RPMI8226 (cell line): ENCODE data around the gene TMSB10.
"Not testable (repeated sequence)": the region's sequence is repeated elsewhere in the genome, so short reads cannot be mapped to it uniquely, and the experiment has no call there.

ENCODE experiments used
- DNase-seq: peaks from one replicate; pipeline ENCODE4 v3.0.0-alpha.2; 2015

The TMSB10 gene

DNA sequence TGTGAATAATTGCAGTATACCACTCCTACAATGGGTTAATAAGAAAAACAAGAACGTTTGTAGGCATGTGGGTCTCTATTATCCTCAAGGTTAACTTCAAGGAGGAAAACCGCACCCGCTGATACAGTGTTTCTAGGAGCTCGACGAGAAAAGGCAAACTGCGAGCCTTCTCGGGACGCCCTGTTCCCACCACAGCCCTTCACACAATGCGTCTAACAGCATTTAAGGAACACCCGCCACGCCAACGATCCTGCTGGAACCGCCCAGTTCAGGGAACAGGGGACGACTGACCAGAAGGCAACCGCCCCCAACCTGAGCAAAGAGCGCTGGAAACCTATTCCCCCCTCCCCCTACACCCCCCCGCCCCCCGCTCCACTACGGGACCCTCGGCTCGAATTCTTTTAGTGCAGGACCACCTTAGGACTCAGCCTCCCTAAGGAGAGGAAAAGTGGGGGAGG, 710 bp upstream of the TMSB10 start:
- DNase-seq, result peak; percentile 33

DNA sequence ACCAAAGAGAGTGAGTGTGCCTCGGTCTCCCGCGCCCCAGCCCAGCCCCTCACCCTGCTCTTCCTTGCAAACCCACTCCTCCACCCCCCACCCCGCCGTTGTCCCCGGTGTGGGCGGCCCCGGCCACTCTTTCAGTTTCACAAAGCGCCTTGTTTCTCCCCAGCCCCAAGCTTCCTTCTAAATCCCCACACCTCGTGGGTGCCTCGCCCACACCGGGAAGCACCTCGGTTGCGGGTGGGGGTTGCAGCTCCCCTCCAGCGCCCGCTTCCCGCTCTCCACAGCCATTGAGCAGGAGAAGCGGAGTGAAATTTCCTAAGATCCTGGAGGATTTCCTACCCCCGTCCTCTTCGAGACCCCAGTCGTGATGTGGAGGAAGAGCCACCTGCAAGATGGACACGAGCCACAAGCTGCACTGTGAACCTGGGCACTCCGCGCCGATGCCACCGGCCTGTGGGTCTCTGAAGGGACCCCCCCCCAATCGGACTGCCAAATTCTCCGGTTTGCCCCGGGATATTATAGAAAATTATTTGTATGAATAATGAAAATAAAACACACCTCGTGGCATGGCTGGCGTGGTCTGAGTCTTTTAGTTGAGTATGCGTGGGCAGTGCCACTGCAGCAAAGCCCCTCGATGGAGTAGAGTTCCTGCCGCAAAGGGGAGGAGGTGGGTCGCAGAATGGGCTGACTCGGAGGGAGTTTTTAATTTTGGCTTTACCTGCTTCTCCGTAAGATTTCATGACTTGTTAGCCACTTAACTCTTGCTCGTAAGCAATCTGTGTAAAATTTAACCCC, 848 bp downstream of the TMSB10 start:
- DNase-seq, result peak; percentile 48

DNA sequence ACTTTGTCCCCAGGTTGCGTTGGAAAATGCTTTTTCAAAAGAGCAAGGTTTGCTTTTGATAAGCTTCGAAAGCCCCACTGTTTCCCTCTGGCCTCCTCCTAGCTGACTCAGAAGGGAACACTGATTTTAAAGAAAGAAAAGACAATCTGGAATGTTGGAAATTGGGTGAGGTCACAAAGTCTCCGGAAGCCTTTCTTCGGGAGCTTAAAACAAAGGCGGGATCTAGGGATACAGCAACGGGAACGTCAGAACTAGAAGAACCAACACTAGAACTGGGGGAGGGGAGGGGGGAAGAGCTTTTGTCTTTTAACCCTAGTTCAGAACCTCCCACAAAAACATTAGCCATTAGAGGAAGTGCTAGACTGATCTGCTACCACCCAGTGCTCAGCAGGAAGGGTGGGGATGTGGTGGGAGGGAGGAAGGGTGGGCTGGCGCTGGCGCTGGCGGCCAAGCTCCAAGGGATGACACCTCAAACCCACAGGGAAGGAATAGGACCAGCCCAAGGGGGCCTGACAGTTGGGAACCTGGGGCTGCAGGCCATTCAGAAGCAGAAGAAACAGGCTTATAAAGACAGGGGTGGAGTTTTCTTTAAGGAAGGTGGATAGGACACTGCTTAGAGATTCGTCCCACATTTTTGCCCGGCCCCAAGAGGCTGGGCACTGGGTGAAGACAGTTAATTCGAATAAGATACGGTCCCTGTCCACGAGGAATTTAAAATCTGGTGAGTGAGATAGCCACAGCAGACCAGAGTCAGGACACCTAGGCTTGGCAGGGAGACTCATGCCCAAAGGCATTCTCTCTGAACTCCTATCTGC, 1.7 kb downstream of the TMSB10 start:
- DNase-seq, result no peak

DNA sequence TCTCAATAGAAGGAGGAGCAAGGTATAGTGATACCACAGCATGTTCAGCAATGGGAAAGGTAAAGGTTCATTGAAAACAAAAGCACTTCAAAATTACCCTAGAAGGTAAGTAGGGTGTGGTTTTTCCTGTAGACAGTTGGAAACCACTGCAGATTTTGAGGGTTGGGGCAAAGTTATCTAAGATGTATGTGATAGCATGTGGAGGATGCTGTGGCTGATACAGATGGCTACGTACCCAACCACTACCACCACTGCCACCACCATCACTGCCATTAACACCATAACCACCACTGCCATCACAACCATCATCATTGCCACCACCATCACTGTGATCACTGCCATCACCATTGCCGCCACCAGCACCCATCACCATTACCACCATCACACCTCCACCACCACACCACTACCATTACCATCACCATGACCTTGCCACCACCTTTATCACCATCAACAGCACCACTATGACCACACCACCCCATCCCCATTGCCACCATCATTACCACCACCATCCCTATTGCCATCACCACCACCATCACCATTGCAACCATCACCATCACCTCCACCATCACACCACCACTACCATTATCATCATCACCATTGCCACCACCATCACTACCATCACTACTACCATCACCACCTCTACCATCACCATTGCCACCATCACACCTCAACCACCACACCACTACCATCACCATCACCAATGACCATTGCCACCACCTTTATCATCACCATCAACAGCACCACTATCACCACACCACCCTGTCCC, 3.7 kb downstream of the TMSB10 start:
- no peak for DNase-seq

DNA sequence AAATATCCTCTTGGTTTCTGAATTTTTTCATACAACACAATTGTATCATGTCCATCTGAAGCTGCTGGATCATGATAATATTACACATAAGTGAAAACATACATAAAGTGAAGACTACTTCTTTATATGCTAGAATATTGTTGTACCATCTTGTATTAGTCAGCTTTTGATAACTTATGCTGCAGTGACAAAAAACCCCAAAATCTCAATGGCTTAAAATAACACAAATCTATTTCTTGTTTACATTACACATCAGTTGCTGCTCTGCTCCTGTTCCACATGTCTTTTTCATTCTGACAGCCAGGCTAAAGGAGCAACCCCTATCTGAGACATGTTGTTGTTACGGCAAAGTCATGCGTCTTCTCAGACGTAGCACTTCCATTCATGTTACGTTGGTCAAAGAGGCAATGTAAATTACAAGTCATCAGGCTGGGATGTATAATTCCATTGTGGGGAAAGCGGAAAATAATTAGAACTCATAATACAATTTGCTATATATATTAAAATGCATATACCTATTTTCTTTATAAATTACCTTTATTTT, 5.8 kb downstream of the TMSB10 start:
- no peak for DNase-seq

DNA sequence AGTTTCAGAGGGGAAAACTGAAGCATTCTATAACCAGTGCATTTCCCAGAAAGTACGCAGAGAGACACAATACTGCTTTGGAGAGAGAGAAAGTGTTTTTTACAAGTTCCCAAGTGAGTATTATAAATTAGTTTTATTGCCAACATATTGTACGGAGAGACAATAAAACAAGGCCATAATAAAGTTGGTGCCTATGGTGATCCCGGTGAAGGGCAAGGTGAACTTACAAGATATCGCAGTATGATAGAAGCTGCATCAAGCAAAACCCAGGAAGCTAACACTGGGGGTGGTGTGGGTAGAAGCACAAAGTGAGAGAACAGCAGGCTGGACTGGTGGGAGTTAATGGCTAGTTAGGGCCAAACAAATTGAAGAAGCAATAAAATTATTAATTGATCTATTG, 7.5 kb downstream of the TMSB10 start:
- DNase-seq, result no peak

DNA sequence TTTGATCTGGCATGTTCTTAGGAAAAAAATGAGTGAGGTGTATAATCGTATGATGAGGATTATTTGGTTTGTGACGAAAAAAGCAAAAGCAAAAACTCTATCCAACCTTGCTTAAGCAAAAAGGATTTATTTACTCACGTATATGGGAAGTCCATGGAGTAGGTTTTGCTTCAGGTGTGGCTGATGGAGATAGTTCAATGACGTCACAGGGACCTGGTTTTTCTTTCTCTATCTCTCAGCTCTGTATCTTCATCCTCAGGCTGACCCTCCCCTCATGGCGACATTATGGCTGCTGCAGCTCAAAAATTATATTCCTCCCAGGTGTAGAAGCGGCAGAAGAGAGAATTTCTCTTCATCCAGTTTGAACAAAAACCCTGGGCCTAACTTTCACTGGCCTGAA, 8.9 kb downstream of the TMSB10 start:
- DNase-seq, result no peak

DNA sequence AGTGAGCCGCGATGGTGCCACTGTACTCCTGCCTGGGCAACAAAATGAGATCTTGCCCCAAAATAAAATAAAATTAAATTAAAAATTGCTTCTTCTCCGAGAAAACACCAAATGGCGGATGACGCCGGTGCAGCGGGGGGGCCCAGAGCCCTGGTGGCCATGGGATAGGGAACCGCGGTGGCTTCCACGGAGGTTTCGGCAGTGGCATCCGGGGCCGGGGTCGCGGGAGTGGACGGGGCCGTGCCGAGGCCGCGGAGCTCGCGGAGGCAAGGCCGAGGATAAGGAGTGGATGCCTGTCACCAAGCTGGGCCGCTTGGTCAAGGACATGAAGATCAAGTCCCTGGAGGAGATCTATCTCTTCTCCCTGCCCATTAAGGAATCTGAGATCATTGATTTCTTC, 10.2 kb downstream of the TMSB10 start:
- not testable (repeated sequence) for DNase-seq

DNA sequence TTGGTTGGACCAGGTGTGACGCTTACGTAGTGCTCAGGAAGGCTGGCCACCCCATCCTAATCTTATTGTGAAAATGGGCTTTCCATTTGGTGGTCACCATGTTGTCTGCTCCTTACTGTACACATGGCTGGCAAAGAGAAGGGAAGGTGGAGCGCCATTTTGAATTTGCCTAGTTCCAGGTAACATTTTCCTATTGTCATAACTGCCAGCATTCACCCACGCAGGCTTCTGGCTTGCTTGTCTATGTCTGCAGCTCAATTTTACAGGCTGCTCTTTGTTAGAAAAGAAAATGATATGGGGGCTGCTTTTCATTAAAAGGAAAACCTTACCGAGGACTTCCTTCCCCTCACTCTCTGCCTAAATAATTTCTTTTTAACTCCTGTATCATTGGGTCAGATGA, 12.4 kb downstream of the TMSB10 start:
- not testable (repeated sequence) for DNase-seq

DNA sequence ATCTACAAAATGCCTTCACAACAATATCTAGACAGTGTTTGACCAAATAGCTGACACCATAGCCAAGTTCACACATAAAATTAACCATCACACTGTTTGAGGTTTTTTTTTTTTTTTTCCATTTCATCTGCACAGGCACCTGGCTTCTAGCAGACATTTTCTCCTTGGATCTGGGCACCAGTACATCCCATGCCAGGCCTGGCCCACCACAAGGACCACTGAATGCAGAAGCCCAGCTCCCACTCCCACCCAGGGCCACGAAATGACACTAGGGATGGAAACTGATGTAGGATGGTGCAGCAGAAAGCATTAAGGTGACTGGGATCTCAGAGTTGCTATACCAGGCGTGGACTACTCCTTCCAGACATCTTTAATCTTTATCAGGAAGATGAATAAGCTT, 13.0 kb downstream of the TMSB10 start:
- no peak for DNase-seq

DNA sequence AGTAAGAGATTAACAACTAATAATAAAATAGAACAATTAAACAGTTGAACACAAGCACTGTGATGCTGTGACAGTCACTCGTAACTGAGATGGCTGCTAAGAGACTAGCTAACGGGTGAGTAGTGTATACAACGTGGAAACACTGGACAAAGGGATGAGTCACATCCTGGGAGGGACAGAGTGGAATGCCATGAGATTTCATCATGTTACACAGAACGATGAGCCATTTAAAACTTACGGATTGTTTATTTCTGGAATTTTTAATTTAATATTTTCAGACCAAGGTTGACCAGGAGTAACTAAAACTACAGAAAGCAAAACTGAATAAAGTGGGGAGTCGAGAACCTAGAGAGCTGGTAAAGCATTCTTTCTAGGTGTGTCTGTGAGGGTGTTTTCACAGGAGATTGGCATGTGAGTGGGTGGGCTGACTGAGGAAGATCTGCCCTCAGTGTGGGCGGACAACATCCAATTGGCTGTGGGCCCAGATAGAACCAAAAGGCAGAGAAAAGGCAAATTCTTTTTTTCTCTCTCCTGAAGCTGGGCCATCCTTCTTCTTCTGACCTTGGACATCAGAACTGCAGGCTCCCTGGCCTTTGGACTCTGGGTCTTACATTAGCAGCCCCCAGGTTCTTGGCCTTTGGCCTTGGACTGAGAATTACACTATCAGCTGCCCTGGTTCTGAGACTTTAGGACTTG, 14.6 kb downstream of the TMSB10 start:
- DNase-seq, result no peak

DNA sequence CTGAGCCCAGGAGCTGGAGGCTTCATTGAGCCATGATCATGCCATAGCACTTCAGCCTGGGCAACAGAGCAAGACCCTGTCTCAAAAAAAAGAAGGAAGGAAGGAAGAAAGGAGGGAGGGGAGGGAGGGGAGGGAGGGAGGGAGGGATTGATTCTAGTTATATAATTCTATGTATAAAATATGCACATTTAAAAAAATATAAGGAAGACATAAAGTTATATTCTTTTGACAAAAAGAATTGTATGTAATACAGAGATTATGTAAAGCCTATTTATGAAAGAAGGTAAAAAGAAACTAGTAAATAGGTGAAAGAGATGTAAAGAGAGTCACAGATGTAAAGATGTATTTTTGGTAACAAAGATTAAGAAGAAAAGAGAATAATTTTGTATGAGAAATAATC, 17.6 kb downstream of the TMSB10 start:
- no peak for DNase-seq

DNA sequence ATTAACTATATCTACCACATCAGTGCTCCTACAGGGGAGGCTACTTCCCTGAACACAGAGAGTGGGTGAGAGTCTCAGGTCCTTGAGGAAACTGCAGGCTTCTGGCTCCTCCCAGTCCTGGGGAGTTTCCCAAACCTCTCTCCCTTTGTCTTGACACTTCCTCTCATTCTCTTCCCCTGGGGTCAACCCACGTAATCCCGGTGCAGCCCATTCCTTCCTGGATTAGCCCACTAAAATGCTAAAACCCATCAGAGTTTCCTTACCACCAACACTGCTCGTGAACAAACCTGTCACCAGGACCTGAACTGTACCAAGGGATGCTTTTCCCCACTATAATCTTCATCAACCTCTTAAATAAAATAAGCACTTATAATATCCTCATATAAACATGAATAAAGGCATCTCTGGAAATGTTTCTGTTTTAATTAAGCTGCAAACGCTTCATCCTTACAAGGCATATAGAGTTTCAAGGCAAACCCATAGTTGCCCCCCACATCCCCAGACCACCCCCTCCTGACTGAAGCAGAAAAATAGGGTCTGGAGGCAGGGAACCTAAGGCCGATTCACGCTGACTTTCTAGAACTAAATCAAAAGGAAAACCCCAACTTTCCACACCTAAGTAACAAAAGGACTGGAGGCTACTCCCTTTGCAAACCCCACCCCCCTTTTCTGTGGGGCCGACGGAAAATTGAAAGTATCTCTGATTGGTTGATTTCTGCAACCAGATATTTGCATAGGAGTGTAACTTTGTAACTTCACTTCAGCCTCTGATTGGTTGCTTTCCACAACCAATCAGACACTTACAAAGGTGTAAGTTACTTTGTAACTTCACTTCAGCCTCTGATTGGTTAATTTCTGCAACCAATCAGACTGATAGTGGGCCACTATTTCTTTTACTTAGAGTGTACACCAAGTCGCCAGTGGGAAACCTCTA, 19.0 kb downstream of the TMSB10 start:
- no peak for DNase-seq

DNA sequence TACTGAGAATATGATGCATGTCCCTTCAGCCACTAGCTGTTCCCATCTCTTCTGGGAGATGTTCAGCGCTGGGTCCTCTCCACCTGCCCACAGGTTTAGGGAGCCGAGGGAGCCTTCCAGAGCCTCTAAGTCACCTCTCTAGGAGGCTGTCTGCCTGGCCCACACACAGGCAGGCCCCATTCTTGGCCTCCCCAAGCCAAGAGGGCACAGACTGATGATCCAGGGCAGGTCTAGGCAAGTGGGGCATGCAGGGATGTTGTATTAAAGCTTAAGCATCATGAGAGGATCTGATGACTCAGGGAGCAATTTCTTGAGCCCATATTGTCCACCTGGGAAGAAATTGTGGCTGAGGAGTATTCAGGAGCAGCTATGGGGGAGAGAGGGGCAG, 19.9 kb downstream of the TMSB10 start:
- no peak for DNase-seq

DNA sequence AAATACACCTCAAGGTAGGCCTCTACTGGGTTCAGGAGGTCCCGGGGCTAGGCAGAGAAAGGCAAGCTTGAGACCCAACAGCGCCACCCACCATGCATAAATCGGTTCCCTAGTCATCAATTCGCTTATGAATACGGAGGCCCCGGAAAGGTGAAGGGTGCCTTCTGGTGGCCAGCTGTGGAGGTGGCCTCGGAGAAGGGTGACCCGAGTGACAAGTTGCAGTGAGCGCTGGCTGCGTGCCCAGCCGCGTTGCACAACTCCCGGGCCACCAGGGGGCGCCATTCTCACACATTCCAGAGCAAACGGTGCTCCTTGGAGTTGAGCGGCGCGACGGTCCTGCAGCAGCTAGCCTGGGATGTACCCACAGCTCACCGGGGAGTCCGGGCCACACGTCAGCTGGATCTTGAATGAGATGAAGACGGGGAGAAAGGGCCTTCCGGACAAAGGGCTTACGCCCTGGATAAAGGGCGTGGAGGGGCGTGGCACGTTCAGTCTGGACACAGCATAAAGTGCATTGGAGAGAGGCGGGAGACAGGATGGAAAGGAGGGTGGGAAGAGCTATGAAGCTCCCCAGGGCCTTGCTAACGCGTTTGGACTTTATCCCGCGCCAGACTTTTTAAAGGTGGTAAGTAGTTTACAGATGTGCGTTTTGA, 20.4 kb downstream of the TMSB10 start:
- peak; percentile 98 for DNase-seq

DNA sequence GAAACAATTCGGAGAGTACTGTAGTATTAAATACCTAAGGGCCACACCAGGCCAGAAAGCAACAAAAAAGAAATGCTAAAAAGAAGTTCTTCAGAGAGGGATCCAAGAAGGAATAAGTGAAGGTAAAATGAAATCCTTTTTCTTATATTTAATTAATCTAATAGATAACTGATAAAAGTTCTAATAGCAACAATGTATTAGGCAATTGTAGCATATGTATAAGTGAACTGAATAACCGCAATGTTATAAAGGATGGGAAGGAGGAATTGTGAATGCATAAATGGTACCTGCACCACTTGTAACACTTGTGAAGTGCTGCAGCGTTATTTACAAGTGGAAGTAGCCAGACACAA, 21.8 kb downstream of the TMSB10 start:
- no peak for DNase-seq

DNA sequence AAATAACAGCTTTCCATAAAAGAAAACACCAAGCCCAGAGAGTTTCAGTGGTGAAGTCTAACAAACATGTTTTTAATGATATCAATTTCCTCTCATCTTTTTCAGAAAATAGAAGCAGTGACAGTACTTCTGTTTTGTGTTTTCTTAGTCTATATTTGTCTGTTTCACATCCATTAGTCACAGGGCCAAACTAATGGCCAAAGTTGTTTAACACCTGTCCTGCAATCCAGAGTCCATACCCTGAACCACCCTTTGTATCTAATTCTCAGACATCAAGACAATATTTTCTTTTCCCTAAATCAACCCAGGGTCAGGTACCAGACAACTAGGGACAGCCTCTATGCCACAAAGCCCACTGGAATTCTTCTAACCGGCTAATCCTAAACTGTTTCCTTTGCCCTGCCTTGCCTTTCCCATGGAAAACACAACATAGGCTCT, 25.9 kb downstream of the TMSB10 start:
- DNase-seq, result peak; percentile 18

DNA sequence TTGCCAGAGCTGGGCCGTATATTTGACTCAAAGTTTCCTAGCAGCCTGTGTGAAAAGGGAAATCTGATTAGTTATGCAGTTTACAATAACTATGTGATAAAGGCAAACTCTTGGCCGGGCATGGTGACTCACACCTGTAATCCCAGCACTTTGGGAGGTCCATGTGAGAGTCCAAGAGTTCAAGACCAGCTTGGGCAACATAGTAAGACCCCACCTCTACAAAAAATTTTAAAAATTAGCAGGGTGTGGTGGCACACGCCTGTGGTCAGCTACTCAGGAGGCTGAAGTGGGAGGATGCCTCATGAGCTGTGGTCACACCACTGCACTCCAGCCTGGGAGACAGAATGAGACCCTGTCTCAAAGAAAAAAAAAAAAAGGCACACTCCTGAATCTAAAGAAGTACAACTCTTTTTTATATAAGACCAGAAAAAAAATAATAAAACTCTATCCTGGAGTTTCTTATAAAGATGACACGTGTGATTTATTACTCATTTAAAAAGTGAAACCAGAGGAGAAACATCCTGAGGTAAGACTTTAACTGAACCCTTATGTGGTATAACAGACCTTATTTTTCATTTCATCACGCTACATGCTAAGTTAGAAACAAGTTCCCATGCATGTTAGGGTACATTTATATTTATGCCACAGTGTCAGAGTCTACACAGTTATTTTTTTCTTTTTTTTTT, 32.9 kb downstream of the TMSB10 start:
- no peak for DNase-seq

DNA sequence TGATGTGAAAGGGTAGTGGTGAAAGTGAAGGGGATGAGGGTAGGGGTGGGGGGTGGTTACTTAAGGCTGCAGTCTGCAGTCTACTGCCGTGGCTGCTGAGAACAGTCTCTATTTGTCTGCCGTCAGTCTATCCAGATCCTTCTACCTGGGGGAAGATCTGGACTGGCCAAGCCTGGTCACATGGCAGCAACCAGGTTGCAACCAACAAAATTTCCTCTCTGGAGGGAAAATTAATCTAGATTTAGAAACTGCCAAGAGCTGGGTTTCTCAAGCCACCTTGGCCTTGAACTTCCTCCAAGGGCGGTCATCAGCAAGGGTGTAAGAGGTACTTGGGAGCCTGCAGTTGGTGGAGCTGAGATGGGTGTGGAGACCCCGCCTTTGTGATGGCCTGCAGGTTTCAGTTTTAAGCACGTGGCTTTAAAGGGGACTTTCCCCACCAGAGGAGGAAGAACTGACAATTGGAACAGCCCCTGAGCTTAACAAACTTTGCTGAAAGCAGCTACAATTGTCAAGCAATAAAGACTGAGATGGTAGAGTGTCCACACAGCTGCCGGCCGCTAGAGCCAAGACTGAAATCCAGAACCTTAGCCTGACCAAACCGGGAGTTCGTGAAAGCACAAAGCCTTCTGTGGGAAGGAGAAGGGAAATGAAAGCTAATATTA, 34.1 kb downstream of the TMSB10 start:
- DNase-seq, result peak; percentile 95

DNA sequence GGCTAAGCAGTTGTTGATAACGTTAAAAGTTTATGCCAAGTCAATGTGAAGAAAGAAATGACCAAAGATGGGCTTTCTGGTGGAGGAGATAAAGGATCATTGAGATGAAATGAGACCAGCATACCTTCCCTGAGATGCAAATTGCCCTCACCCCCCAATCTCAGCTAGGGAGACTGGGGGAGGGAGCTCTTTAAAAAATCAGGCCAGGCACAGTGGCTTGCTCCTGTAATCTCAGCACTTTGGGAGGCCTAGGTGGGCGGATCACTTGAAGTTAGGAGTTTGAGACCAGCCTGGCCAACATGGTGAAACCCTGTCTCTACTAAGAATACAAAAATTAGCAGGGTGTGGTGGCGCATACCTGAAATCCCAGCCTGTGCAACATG, 34.6 kb downstream of the TMSB10 start:
- DNase-seq, result peak; percentile 45
